ENCODE data around the gene SLC9A5.
A peak's percentile ranks its signal among the peaks of the same experiment; 100 is the strongest.

Gene SLC9A5

DNA sequence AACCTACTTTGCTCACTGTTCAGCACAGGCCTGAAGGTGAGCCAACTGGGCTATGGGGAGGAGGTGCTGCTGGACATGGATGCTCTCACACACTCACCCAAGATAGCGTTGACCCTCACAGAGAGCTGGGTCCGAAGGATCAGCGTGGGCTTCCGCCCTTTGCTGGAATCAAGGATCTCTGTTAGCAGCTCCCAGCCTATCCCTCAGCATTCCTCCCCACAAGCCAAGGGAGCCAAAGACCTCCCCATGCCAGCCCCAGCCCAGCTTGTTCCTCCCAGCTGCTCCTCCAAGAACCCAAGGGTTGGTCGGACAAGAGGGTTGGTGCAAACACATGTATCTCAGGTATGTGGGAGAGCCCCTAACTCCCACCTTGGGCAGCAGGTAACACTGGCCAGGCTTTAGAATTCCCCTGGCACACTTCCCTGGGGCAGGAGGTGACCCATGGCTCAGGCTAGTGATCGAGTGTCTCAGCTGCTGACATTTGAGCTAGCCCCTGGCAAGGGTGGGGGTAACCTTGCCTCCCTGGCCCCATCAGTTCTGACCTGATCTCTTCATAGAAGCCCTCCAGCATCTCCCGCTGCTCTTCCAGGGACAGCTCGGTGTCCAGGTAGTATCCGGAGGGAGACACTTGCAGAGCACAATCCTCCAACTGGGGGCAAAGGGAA lies 9.8 kb upstream of the SLC9A5 start:
- no peak for DNase-seq (ENCODE audit: low read depth in 2 of 2)

DNA sequence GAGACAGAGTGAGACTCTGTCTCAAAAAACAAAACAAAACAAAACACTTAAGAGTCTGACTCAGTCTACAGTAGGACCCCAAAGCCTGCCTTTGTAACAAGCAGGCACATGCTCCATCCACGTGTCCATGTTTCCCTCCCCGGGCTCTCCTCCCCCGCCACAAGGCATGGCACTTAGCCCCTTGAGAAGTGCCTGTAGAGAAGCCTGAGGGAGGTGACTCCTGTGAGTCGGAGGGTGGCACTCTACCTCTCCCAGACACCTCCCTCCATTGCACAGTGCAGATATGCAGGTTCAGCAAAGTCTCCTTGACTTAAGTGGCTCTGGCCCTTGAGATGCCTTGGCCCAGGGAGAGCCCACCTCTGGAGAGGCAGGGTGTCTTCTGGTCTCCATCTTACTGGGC lies 8.3 kb upstream of the SLC9A5 start:
- DNase-seq (ENCODE audit: low read depth in 2 of 2), result no peak

- no peak for DNase-seq (ENCODE audit: low read depth in 2 of 2)
These were observed 7.5 kb upstream of the SLC9A5 start for GRCh38 chr16:67241008-67241900.

DNA sequence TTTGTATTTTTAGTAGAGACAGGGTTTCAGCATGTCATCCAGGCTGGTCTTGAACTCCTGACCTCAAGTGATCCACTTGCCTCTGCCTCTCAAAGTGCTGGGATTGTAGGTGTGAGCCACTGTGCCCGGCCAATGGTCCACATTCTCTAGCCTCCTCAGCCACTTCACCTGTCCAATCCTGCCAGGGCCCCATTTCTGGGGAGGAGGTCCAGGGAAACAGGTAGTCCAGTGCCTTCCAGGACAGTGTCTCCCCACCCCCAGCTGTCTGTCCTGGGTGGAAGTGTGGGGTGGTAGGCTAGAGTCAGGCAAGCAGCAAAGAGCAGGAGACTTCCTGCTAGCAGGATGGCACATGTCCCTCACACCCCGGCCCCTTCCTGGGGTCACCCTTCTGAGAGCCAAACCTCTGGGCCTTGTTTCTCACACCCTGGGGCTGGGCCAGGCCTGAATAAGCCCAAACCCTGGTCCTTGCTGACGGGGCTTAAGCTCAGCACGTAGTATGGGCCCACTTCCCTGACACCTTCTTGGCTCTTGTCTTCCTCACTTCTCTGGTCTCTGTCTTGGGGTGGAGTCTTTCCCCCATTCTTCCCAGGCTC lies 6.5 kb upstream of the SLC9A5 start:
- DNase-seq (ENCODE audit: low read depth in 2 of 2), result no peak

DNA sequence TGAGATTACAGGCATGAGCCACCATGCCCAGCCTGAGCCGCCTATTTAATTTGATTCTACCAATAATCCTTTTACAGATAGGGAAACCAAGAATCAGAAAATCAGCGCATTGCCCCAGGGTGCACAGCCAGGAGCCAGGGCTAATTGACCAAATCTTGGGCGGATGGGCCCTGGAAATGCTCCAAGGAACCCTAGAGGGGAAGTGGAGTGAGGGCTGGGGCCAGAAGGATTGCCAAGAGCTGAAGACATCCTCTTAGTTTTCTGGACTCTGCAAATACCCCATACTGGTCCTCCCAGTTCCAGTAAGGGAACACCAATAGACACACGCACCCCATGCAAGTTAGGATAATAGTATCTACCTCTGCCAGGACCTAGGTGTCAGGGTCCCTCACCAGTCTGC lies 5.3 kb upstream of the SLC9A5 start:
- no peak for DNase-seq (ENCODE audit: low read depth in 2 of 2)

- peak; percentile 58 to 64 for DNase-seq (ENCODE audit: low read depth in 2 of 2)
These were observed 4.2 kb upstream of the SLC9A5 start for GRCh38 chr16:67244387-67245185.

GRCh38 chr16:67245186-67245585 lies 3.6 kb upstream of the SLC9A5 start:
- DNase-seq (ENCODE audit: low read depth in 2 of 2), result no peak

DNA sequence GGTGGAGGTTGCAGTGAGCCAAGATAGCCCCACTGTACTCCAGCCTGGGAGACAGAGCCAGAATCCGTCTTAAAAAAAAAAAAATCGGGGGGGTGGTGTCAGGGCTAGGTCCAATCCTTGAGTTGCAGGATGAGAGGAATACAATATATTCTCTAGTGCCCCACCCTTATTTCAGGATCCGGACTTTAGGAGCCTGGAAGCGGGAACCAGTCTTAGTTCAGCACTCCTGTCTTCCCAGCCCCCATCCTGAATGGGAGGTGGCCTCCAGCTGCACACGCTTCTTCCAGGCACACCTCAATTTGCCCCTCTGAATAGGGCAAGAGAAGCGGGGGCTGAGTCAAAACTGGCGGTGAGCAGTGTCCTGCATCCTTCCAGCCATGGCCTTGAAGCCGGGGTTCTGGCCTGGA lies 3.1 kb upstream of the SLC9A5 start:
- no peak for DNase-seq (ENCODE audit: low read depth in 2 of 2)

GRCh38 chr16:67246081-67246755 lies 2.6 kb upstream of the SLC9A5 start:
- peak in 1 of 2 donors; percentile 32 for DNase-seq (ENCODE audit: low read depth in 2 of 2)

GRCh38 chr16:67246756-67247191 lies 2.0 kb upstream of the SLC9A5 start:
- peak in 1 of 2 donors; percentile 41 for DNase-seq (ENCODE audit: low read depth in 2 of 2)

DNA sequence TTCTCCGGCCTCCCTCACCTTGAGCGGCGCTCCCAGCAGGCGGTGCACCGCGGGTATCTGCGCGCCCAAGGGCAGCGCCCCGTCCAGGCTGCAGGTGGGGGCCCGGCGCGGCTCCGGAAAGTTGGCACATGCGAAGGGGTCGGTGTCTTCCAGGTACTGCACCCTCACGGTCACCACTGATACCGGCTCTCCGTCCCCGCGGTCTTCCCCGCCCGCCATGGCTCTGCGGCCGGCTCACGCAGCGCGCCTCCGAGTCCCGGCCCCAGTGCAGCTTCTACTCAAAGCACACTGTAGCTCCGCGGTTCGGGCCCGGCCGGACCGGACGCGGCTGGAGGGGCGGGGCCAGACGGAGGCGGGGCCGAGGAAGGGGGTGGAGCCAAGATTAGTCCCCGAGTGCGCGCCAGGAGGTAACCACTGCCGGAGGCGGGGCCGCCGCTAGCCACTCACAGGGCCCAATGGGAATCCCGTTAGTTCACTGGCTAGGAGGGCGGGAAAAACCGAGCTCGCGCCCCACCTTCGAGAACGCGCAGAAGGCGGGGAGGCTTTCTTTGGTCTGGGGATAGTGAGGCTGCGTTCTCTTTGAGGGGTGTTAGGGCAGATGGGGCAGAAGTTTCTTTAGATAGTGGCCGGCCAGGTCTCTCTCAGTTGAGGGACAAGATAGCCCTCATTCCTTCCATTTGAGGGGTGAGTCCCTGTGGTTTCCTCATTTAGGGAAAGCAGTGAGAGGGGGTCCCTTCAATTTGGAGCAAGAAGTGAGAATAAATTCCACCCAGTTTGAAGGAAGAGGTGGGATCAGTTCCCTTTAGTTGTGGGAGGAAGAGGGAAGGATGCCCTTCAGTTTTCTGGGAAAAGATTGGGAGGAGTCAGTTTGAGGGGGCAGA lies 1.3 kb upstream of the SLC9A5 start, which contains the start of gene FHOD1:
TSS of gene FHOD1 (minus strand) at position 290 of the 881 bp plus-strand sequence. CDS start at position 219, 71 bp downstream.
- peak; percentile 92 to 98 for DNase-seq (ENCODE audit: low read depth in 2 of 2)

DNA sequence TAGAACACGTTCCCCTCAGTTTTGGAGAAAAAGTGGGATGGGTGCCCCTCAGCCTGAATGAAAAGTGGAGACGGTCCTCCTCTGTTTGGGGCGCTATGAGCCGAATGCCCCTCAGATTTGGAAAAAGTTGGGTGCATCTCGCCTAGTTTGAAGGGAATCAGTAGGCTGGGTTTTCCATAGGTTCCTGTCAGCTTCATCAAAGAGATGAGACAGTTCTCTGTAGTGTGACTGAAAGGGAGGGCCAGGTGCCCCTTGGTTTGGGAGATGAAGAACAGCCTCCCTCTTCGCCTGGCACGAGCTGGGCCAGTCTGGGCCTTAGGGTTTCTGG lies 742 bp upstream of the SLC9A5 start:
- DNase-seq (ENCODE audit: low read depth in 2 of 2), result no peak

DNA sequence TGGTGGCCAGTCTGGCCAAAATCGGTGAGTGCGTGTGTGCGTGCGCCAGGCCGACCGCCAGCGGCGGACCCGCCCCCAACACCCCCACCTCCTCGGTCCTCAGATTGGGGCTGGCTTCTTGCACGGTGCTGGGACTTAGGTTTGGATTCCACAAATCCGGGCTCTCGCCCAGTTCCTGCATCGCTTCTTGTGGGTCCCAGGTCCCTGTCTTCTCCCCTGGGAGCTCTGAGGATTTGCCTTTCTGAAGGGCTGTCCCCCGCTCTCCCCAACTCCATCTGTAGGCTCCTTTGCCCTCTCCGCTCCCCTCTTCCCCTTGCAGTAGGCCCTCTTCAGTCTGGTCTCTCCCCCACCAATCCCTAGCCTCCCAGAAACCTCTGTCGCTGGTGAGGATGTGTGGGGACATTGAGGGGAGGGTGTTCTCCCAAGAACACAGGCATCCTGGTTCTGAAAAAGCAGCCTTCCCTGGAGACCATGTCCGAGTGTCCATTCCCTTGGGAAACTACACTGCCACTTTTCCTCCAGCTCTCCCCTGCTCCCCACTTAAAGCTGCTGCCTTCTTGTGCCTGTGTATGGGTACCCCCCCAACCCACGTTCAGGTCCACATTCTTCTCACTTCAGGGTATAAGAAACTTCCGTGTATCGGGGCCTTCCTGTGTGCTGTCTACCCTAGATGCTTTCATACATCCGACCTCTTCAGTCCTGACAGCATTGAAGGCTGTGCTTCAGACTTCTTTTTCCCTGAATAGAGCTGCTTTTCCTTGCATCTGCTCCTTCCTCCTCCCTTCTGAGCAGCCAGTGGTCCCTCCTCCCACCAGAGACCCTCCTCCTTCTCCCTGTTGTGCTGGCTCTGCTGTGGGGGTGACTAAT lies 632 bp downstream of the SLC9A5 start:
- DNase-seq (ENCODE audit: low read depth in 2 of 2), result no peak

DNA sequence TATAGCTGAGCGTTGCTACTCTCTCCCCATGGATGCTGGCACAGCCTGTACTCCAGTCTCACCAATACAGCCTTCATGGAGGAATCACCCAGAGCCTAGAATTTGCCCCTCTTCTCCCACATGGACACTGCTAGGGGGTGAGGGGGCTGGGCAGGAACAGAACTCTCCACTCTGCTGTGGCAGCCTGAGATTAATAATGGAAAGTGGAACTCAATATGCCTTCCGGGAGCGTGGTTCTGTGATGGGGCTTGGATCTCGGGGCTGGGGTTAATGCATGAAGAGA lies 1.2 kb downstream of the SLC9A5 start:
- no peak for DNase-seq (ENCODE audit: low read depth in 2 of 2)

DNA sequence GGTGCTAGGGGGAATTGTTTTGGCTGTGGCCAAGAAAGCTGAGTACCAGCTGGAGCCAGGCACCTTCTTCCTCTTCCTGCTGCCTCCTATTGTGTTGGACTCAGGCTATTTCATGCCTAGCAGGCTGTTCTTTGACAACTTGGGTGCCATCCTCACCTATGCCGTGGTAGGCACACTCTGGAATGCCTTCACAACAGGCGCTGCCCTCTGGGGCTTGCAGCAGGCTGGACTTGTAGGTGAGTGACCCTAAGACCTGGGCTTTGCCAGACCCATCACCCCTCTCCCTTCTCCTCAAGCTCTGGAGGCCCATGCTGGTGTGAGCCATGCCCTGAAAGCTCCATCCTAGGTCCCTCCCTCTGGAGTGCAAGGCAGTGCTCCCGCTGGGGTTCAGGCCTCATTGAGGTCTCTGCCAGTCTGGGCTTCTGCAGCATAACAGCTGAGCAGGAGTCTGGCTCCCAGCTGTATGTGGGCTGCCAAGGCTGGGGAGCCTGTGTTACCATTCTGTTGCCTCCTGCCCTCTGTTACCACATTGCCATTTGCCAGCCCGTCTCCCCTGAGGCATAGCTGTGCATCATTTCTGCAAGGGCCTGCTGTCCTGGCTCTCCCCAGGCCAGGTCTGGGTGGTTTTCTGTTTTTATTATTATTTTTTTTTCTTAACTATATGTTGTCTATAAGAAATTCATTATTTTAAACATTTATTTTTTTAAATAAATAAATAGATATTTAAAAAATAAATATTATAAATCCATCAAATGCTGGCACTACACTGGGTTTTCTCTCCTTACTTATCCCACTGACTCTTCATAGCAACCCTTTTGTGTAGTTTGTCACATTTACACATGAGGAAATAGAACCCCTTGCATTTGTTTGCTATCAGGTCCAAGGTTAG lies 4.1 kb downstream of the SLC9A5 start:
- no peak for DNase-seq (ENCODE audit: low read depth in 2 of 2)

DNA sequence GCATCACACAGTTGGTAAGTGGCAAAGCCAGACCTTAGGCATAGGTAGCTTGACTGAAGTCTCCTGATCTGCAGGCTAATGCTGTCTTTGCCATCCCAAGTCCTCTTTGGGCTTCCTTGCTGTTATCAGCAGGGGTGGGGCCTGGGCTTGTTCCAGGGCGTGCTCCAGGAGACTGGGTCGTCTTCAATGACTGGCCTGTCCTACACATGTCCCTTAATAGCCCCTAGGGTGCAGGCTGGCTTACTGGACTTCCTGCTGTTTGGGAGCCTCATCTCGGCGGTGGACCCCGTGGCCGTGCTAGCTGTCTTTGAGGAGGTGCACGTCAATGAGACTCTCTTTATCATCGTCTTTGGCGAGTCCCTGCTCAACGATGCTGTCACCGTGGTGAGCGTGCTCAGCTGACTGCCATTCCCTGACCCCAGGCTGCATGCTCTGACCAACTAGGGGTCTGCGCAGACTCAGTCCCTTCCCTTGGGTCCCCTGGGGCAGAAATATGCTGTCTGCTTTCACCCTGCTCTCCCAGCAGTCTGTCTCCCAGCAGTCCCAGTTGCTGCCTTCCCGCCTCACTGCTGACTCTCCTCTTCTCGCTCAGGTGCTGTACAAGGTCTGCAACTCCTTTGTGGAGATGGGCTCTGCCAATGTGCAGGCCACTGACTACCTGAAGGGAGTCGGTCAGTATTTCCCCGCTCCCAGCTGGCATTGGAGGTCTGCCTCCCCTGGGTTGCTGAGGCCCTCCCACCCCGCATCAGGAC lies 6.2 kb downstream of the SLC9A5 start:
- no peak for DNase-seq (ENCODE audit: low read depth in 2 of 2)

GRCh38 chr16:67255553-67256221 lies 6.9 kb downstream of the SLC9A5 start:
- DNase-seq (ENCODE audit: low read depth in 2 of 2), result no peak

All from stimulated activated CD4-positive, alpha-beta T cell treated with anti-CD3 and anti-CD28 coated beads, Interleukin-1b, Interleukin-23, amount 100 ng/mL, for 4 hours (primary cell).